ENCODE measurements around the gene CDK5RAP2.
"Not testable (repeated sequence)": the region's sequence is repeated elsewhere in the genome, so short reads cannot be mapped to it uniquely, and the experiment has no call there.

Gene CDK5RAP2

DNA sequence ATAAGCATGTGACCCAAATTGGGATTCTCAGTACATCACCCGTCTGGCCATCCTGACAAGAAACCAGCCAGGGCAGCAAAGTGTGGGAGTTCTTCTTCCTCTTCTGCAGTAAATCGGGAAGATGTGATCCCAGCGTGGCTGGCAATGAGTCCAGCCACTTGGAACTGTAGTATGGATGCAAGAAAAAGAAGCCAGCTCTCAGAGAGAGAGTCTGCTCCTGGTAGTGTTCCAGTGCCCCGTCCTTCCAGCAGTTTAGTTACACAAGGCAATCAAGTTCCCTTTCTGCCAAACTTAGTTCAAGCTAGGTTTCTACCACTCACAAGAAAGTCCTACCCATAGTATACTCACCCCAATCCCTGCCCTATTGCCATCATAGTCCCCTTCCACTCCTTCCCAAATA is 65.6 kb downstream of the CDK5RAP2 start:
- in situ Hi-C loops (cut with HindIII; ENCODE audit: low pct_unique_long_range_greater_than_20kb, low sequenced_read_pairs): no loop called here
- no peak for TF ChIP-seq JUND (IDR thresholded peaks at IDR 0.05; ENCODE audit: low read depth)

GRCh38 chr9:120513825-120514396 is 66.1 kb downstream of the CDK5RAP2 start:
- no peak for TF ChIP-seq JUND (IDR thresholded peaks at IDR 0.05; ENCODE audit: low read depth)
- in situ Hi-C loops (cut with HindIII; ENCODE audit: low pct_unique_long_range_greater_than_20kb, low sequenced_read_pairs): no loop called here
- DNase-seq (ENCODE audit: low read depth in 1 of 2, low spot score in 1 of 2): no peak

More for the DNA sequence above, 65.6 kb downstream of the CDK5RAP2 start:
- DNase-seq (ENCODE audit: low read depth in 1 of 2, low spot score in 1 of 2): no peak

GRCh38 chr9:120510816-120511215 is 69.2 kb downstream of the CDK5RAP2 start:
- no peak for TF ChIP-seq JUND (IDR thresholded peaks at IDR 0.05; ENCODE audit: low read depth)
- in situ Hi-C loops (cut with HindIII; ENCODE audit: low pct_unique_long_range_greater_than_20kb, low sequenced_read_pairs): no loop called here
- DNase-seq (ENCODE audit: low read depth in 1 of 2, low spot score in 1 of 2): no peak

- DNase-seq (ENCODE audit: low read depth in 1 of 2, low spot score in 1 of 2): no peak
- TF ChIP-seq JUND (IDR thresholded peaks at IDR 0.05; ENCODE audit: low read depth): no peak
- in situ Hi-C loops (cut with HindIII; ENCODE audit: low pct_unique_long_range_greater_than_20kb, low sequenced_read_pairs): no loop called here
These were observed 71.9 kb downstream of the CDK5RAP2 start for GRCh38 chr9:120507936-120508510.

DNA sequence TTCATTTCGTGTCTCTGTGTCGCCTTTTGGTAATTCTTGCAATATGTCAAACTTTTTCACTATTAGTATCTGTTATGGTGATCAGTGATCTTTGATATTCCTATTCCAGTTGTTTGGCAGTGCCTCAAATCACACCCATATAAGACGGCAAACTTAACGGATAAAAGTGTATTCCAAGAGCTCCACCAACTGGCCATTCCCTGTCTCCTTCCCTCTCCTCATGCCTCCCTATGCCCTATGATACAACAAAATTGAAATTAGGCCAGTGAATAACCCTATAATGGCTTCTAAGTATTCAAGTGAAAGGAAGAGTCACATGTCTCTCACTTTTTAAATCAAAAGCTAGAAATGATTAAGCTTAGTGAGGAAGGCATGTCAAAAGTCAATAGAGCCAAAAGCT is 74.8 kb downstream of the CDK5RAP2 start:
- no peak for DNase-seq (ENCODE audit: low read depth in 1 of 2, low spot score in 1 of 2)
- no peak for TF ChIP-seq JUND (IDR thresholded peaks at IDR 0.05; ENCODE audit: low read depth)
- in situ Hi-C loops (cut with HindIII; ENCODE audit: low pct_unique_long_range_greater_than_20kb, low sequenced_read_pairs): no loop called here

- in situ Hi-C loops (cut with HindIII; ENCODE audit: low pct_unique_long_range_greater_than_20kb, low sequenced_read_pairs): no loop called here
- no peak for TF ChIP-seq JUND (IDR thresholded peaks at IDR 0.05; ENCODE audit: low read depth)
These were observed 79.2 kb downstream of the CDK5RAP2 start for GRCh38 chr9:120500733-120501132.

GRCh38 chr9:120497865-120498264 is 82.1 kb downstream of the CDK5RAP2 start:
- DNase-seq (ENCODE audit: low read depth in 1 of 2, low spot score in 1 of 2); in situ Hi-C loops (cut with HindIII; ENCODE audit: low pct_unique_long_range_greater_than_20kb, low sequenced_read_pairs): not testable (repeated sequence)

More at GRCh38 chr9:120500733-120501132, 79.2 kb downstream of the CDK5RAP2 start:
- DNase-seq (ENCODE audit: low read depth in 1 of 2, low spot score in 1 of 2): no peak

DNA sequence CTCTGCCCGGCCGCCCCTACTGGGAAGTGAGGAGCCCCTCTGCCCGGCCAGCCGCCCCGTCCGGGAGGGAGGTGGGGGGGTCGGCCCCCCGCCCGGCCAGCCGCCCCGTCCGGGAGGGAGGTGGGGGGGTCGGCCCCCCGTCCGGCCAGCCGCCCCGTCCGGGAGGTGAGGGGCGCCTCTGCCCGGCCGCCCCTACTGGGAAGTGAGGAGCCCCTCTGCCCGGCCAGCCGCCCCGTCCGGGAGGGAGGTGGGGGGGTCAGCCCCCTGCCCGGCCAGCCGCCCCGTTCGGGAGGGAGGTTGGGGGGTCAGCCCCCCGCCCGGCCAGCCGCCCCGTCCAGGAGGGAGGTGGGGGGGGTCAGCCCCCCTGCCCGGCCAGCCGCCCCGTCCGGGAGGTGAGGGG is 83.5 kb downstream of the CDK5RAP2 start:
- DNase-seq (ENCODE audit: low read depth in 1 of 2, low spot score in 1 of 2); in situ Hi-C loops (cut with HindIII; ENCODE audit: low pct_unique_long_range_greater_than_20kb, low sequenced_read_pairs): not testable (repeated sequence)

- in situ Hi-C loops (cut with HindIII; ENCODE audit: low pct_unique_long_range_greater_than_20kb, low sequenced_read_pairs): no loop called here
- no peak for TF ChIP-seq JUND (IDR thresholded peaks at IDR 0.05; ENCODE audit: low read depth)
- no peak for DNase-seq (ENCODE audit: low read depth in 1 of 2, low spot score in 1 of 2)
These were observed 88.9 kb downstream of the CDK5RAP2 start for GRCh38 chr9:120490888-120491595.

GRCh38 chr9:120486835-120487234 is 93.1 kb downstream of the CDK5RAP2 start:
- in situ Hi-C loops (cut with HindIII; ENCODE audit: low pct_unique_long_range_greater_than_20kb, low sequenced_read_pairs): no loop called here
- no peak for TF ChIP-seq JUND (IDR thresholded peaks at IDR 0.05; ENCODE audit: low read depth)
- DNase-seq (ENCODE audit: low read depth in 1 of 2, low spot score in 1 of 2): no peak

DNA sequence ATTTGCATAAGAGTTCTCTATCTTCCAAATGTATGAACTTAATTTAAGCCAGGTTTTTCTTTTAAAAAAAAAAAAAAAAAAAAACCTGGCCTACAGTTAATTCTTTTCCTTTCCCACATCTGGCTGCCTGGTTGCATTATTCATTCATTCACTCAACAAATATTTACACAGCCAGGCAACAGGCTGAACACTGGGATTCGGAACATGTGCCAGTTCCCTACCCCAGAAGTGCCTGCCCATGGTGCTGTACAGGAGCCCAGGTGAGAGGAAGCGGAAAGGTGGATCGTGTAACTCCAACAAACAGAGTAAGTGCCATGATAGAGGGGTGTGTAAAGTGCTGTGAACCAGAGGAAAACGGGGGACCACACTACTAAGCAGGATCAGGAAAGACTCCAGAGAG is 93.6 kb downstream of the CDK5RAP2 start:
- no peak for TF ChIP-seq JUND (IDR thresholded peaks at IDR 0.05; ENCODE audit: low read depth)
- no peak for DNase-seq (ENCODE audit: low read depth in 1 of 2, low spot score in 1 of 2)
- in situ Hi-C loops (cut with HindIII; ENCODE audit: low pct_unique_long_range_greater_than_20kb, low sequenced_read_pairs): no loop called here

DNA sequence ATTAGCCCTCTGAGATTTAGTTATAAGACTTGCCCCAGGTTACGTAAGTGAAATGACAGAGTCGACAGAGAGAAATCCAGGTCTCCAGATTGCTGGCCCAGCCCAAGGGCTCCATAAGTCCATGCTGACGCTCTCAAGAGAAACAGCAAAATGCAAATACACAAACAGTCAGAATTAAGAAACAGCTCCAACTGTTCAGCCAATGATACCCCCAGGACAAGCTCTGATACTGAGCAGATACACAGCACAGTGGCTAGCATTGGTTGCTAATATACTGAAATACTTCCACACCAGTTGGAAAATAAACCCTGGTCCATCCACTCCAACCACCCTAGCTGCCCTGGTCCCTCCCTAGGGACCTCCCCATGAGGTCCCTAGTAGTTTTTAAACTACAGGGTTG is 94.2 kb downstream of the CDK5RAP2 start:
- no peak for TF ChIP-seq JUND (IDR thresholded peaks at IDR 0.05; ENCODE audit: low read depth)
- in situ Hi-C loops (cut with HindIII; ENCODE audit: low pct_unique_long_range_greater_than_20kb, low sequenced_read_pairs): no loop called here
- DNase-seq (ENCODE audit: low read depth in 1 of 2, low spot score in 1 of 2): no peak

GRCh38 chr9:120484162-120484561 is 95.8 kb downstream of the CDK5RAP2 start:
- no peak for TF ChIP-seq JUND (IDR thresholded peaks at IDR 0.05; ENCODE audit: low read depth)
- no peak for DNase-seq (ENCODE audit: low read depth in 1 of 2, low spot score in 1 of 2)
- in situ Hi-C loops (cut with HindIII; ENCODE audit: low pct_unique_long_range_greater_than_20kb, low sequenced_read_pairs): no loop called here
